ENCODE results near the gene GPD2.

Gene GPD2

GRCh38 chr2:156448766-156449165 is 12.6 kb downstream of the GPD2 start:
- TF ChIP-seq, protein P1, sequence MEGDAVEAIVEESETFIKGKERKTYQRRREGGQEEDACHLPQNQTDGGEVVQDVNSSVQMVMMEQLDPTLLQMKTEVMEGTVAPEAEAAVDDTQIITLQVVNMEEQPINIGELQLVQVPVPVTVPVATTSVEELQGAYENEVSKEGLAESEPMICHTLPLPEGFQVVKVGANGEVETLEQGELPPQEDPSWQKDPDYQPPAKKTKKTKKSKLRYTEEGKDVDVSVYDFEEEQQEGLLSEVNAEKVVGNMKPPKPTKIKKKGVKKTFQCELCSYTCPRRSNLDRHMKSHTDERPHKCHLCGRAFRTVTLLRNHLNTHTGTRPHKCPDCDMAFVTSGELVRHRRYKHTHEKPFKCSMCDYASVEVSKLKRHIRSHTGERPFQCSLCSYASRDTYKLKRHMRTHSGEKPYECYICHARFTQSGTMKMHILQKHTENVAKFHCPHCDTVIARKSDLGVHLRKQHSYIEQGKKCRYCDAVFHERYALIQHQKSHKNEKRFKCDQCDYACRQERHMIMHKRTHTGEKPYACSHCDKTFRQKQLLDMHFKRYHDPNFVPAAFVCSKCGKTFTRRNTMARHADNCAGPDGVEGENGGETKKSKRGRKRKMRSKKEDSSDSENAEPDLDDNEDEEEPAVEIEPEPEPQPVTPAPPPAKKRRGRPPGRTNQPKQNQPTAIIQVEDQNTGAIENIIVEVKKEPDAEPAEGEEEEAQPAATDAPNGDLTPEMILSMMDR (IDR thresholded peaks at IDR 0.05; ENCODE audit: low read depth, low read length), result no peak
- H3K27me3 ChIP-seq (ENCODE audit: insufficient read depth, low read depth, severe bottlenecking), result no peaks in the 10 kb centered on the region
- DNase-seq, result no peak
- no peak overlapping the region for H3K27ac ChIP-seq
- peaks cover 9% of the 10 kb centered on the region for H3K9me3 ChIP-seq (ENCODE audit: severe bottlenecking)
- no peak overlapping the region for H3K4me3 ChIP-seq (ENCODE audit: low read depth, low read length)
- H3K36me3 ChIP-seq, result no peaks in the 10 kb centered on the region; the same call in 1 of the 2 replicates

DNA sequence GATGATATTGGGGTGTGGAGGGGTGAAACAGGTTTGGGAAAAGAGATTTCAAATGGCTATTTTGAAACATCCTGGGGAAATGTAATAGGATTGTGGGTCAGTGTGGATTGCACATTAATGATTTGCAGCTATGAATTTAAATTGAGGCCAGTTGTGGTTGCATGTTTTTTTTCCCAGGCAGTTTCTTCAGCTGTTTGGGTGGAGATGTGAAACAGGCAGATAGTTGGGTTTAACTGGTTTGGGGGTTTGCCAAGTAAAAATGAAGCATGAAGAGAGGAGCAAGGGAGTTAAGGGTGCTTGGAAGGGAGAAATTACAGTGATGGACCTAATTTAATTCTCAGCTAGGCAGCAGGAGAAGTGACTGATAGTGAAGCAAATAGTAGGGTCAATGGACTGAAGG is 16.8 kb downstream of the GPD2 start:
- no peaks in the 10 kb centered on the region for H3K36me3 ChIP-seq
- TF ChIP-seq, protein P1 (IDR thresholded peaks at IDR 0.05; ENCODE audit: low read depth, low read length), result no peak
- H3K4me3 ChIP-seq (ENCODE audit: low read depth, low read length), result no peak overlapping the region
- peaks cover 9% of the 10 kb centered on the region for H3K9me3 ChIP-seq (ENCODE audit: severe bottlenecking)
- no peak overlapping the region for H3K27ac ChIP-seq
- DNase-seq, result no peak
- no peaks in the 10 kb centered on the region for H3K27me3 ChIP-seq (ENCODE audit: insufficient read depth, low read depth, severe bottlenecking)

DNA sequence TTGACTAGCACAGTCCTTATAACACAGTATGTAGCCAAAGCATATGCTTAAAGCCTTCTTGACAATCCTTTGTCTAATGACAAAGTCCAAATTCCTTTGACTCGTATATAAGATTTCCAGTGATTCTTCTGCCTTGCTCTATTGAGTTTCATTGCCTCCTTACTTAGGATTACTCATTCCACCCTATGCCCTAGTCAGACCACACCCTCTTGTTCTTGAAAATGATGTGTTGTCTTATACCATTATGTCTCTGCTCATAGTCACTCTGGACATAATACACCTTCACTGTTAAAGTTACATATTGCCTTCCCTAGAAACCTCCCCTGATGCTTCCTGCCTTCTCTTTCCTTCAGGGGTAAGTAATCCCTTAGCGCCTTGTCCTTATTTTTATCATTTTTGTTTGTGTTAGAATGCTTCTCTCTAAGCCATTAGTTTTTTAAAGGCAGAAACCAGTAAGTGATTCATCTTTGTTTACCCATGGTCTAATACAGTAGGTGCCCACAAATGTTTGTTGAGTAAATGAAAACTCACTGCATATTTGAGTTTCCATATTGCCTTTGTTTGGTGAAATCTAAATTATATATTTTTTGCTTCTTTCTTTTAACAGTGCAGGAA is 19.3 kb downstream of the GPD2 start:
- TF ChIP-seq, protein P1 (IDR thresholded peaks at IDR 0.05; ENCODE audit: low read depth, low read length), result no peak
- no peaks in the 10 kb centered on the region for H3K36me3 ChIP-seq
- no peak overlapping the region for H3K27ac ChIP-seq
- no peak overlapping the region for H3K4me3 ChIP-seq (ENCODE audit: low read depth, low read length)
- DNase-seq, result no peak
- H3K9me3 ChIP-seq (ENCODE audit: severe bottlenecking), result peaks cover 9% of the 10 kb centered on the region
- H3K27me3 ChIP-seq (ENCODE audit: insufficient read depth, low read depth, severe bottlenecking), result no peaks in the 10 kb centered on the region

DNA sequence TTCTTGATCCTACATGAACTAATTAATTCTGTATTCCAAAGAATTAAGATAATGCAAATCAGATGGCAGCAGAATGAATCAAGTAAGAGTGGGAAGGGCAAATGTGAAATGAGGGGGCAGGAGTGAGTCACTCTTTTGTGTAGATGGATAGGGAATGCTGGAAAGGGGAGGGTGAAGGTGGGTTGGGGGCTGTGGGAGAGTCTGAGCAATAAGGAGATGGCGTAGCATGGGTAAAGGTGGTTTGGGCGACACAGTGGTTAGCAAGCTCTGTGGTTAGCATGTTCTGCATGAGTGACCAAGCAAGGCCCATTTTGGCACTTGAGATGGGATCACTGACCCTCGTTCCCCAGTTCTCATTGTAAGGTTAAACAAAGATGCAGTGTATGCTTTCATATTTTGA is 20.4 kb downstream of the GPD2 start:
- TF ChIP-seq, protein P1 (IDR thresholded peaks at IDR 0.05; ENCODE audit: low read depth, low read length), result no peak
- Histone ChIP-seq H3K27ac (no peak overlapping the region), H3K27me3 (ENCODE audit: insufficient read depth, low read depth, severe bottlenecking) (no peaks in the 10 kb centered on the region), H3K9me3 (ENCODE audit: severe bottlenecking) (peaks cover 9% of the 10 kb centered on the region), H3K36me3 (no peaks in the 10 kb centered on the region), H3K4me3 (ENCODE audit: low read depth, low read length) (no peak overlapping the region)
- no peak for DNase-seq

GRCh38 chr2:156457523-156458517 is 21.6 kb downstream of the GPD2 start:
- DNase-seq, result no peak
- no peak overlapping the region for H3K27ac ChIP-seq
- H3K36me3 ChIP-seq, result no peaks in the 10 kb centered on the region
- TF ChIP-seq, protein P1 (IDR thresholded peaks at IDR 0.05; ENCODE audit: low read depth, low read length), result peak; percentile 21; the same call in 1 of the 2 replicates
- no peaks in the 10 kb centered on the region for H3K27me3 ChIP-seq (ENCODE audit: insufficient read depth, low read depth, severe bottlenecking)
- H3K9me3 ChIP-seq (ENCODE audit: severe bottlenecking), result peaks cover 3% of the 10 kb centered on the region
- no peak overlapping the region for H3K4me3 ChIP-seq (ENCODE audit: low read depth, low read length)

Data from WERI-Rb-1 (cell line).